GM13977 (cell line): ENCODE results near the gene R3HDM1.

ENCODE experiments used
- DNase-seq: peaks from one replicate; pipeline ENCODE4 v3.0.0; 2012; ENCODE audit warnings: low spot score
- CTCF ChIP-seq: IDR thresholded peaks from 2 replicates; pipeline ENCODE4 v1.5.1; 2012; ENCODE audit warnings: mild to moderate bottlenecking, control low read depth; ENCODE audit not compliant: insufficient read depth; ENCODE audit errors: extremely low read depth, missing control alignments
- in situ Hi-C: fragments of 300-500 bp; cut with MboI; formaldehyde crosslinking; loops from one replicate; pipeline ENCODE4 v1.12.0; 2022; ENCODE audit warnings: low sequenced_read_pairs, low pct_unique_long_range_greater_than_20kb, mixed read lengths, inconsistent platforms; ENCODE audit not compliant: unreplicated experiment

Gene R3HDM1

GRCh38 chr2:135587958-135588357 lies 56.7 kb downstream of the R3HDM1 start:
- no peak for TF ChIP-seq CTCF
- in situ Hi-C loops, result no loop called here
- DNase-seq, result no peak

GRCh38 chr2:135590619-135591260 lies 59.5 kb downstream of the R3HDM1 start:
- no peak for DNase-seq
- in situ Hi-C loops, result no loop called here
- no peak for TF ChIP-seq CTCF

GRCh38 chr2:135600915-135601314 lies 69.6 kb downstream of the R3HDM1 start:
- no peak for DNase-seq
- in situ Hi-C loops, result no loop called here
- no peak for TF ChIP-seq CTCF

- no peak for DNase-seq
- in situ Hi-C loops, result no loop called here
- TF ChIP-seq CTCF, result no peak
Measured at GRCh38 chr2:135603543-135603942, 72.3 kb downstream of the R3HDM1 start.

- no peak for TF ChIP-seq CTCF
- in situ Hi-C loops, result no loop called here
- no peak for DNase-seq
Measured at GRCh38 chr2:135607561-135607960, 76.3 kb downstream of the R3HDM1 start.

- DNase-seq, result no peak
- in situ Hi-C loops, result no loop called here
- no peak for TF ChIP-seq CTCF
Measured at GRCh38 chr2:135612319-135612718, 81.0 kb downstream of the R3HDM1 start.

GRCh38 chr2:135615404-135615803 lies 84.1 kb downstream of the R3HDM1 start:
- in situ Hi-C loops, result no loop called here
- no peak for DNase-seq
- TF ChIP-seq CTCF, result no peak
